GM03348 (cell line): Measurements from ENCODE around the gene RHOC.

Experiments
- DNase-seq: peaks from one replicate; pipeline ENCODE4 v3.0.0; 2012; ENCODE audit warnings: low spot score

Gene RHOC

GRCh38 chr1:112701227-112702066, 5.5 kb downstream of the RHOC start:
- no peak for DNase-seq

DNA sequence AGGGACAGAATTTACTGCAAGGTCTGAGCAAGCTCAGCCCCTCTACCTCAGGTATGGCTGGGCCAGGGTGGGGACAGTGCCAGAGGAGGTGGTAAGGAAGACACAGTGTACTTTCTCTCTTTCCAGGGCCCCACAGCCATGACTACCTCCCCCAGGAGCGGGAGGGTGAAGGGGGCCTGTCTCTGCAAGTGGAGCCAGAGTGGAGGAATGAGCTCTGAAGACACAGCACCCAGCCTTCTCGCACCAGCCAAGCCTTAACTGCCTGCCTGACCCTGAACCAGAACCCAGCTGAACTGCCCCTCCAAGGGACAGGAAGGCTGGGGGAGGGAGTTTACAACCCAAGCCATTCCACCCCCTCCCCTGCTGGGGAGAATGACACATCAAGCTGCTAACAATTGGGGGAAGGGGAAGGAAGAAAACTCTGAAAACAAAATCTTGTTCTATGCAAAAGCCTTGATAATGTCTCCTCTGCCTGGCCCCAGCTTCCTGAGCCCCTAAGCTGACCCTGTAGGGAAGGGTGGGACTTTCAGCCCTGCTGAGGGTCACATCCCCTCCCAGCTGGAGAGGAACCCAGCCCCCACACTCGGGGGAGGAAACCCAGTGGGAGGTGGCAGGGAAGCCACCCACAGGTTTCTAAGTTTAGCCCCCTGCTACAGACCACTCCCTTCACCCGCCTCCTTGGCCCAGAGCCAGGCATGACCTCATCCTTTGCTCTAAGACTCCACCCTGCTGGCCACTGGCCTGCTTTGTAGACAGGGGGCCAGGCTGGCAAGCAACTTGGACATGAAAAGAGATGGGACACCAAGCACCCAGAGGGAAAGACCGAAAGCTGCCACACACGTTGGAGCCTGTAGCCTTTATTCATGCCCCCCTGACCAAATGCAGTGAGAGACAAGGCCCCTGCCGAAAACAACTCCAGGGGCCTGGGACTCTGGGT, 6.4 kb downstream of the RHOC start:
- DNase-seq: peak; percentile 89

- no peak for DNase-seq
Measured at GRCh38 chr1:112699425-112700144, 7.3 kb downstream of the RHOC start.

DNA sequence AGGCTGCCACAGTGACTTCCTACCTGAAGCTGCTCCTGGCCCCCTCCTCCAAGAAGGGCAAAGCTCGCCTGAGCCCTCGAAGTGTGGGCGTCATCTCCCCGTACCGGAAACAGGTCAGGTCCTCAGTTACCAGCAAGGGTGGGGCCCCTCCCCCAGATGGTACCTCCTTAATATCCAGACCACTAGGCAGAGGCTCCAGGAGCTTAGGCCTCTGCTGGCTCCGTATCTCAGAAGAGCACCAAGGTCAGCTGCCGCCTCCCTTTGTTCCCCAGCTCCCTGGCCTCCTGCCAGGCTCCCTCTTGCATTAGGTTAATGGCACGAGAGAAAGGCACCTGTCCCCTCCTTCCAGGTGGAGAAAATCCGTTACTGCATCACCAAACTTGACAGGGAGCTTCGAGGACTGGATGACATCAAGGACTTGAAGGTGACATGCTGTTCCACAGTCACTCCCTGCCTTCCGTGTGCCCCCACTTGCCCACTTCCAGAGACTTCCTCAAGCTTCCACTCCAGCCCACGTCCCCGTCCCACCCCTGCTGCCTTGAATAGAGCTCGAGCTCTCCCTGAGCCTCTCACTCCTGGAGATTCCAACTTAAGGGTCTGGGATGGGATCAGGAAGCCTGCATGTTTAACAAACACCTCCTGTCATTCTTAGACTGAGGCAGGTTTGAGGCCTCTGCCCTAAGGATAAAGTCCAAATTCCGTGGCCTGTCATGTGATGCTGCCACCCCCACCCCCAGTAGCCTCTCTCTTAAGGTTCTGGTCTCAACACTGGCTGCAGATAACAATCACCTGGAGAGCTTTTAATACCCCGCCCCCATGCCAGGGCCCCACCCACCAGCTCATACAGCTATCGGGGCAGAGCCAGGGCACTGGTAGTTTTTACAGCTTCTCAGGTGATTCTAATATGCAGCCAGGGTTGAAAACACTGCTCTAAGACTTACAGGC, 8.3 kb downstream of the RHOC start:
- no peak for DNase-seq

GRCh38 chr1:112697781-112698201, 9.1 kb downstream of the RHOC start:
- no peak for DNase-seq

DNA sequence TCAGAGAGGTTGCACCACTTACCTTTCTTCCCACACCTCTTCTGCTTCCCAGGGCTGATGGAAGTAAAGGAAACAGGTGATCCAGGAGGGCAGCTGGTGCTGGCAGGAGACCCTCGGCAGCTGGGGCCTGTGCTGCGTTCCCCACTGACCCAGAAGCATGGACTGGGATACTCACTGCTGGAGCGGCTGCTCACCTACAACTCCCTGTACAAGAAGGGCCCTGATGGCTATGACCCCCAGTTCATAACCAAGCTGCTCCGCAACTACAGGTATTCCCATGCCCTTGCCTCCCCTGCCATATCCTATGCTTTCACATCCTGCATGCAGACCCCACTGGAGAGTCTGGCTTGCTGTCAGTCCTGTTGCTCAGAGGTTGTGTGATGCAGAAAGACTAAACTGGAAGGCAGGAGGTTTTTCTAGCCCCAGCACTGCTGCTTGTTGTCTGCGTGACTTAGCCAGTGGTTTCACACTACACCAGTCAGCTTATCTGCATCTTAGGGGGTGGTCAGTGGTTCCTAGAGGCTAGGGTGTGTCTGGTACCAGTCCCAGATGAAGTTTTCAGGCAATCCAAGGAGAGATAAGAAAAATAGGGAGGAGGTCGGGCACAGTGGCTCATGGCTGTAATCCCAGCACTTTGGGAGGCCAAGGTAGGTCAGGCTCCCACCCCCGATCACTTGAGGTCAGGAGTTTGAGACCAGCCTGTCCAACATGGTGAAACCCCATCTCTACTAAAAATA, 10.2 kb downstream of the RHOC start:
- DNase-seq: no peak

DNA sequence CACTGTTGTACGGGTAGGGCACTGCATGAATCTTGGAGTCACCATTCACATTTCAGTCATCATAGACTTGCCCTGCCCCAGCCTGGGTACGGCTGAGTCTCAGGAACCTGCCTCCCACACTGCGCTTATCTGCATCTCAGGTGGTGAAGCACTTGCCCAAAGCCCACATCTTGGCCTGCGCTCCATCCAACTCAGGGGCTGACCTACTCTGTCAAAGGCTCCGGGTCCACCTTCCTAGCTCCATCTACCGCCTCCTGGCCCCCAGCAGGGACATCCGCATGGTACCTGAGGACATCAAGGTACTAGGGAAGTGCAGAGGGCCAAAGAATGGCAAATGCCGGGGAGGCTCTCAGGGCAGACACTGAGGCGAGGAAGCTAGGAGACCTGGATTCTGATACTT, 11.7 kb downstream of the RHOC start:
- DNase-seq: no peak

GRCh38 chr1:112694363-112694929, 12.5 kb downstream of the RHOC start:
- DNase-seq: no peak

DNA sequence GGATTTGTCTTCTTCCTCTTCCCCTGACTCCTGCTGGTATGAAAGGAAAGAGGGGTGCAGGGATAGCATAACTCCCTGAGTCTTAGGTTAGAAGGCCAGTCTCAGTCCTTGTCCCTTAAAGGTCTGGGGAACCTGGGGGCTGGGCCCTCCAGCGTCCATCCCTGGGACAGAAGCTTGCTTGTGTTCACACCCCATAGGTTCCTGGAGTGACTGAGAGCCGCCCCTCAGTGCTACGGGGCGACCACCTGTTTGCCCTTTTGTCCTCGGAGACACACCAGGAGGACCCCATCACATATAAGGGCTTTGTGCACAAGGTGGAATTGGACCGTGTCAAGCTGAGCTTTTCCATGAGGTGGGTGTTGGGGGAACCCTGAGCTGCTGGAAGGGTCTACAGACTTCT, 13.1 kb downstream of the RHOC start:
- no peak for DNase-seq

GRCh38 chr1:112692681-112693080, 14.2 kb downstream of the RHOC start:
- DNase-seq: no peak

- DNase-seq: no peak
Measured at GRCh38 chr1:112689842-112690237, 17.1 kb downstream of the RHOC start.

GRCh38 chr1:112689196-112689841, 17.6 kb downstream of the RHOC start:
- DNase-seq: no peak

DNA sequence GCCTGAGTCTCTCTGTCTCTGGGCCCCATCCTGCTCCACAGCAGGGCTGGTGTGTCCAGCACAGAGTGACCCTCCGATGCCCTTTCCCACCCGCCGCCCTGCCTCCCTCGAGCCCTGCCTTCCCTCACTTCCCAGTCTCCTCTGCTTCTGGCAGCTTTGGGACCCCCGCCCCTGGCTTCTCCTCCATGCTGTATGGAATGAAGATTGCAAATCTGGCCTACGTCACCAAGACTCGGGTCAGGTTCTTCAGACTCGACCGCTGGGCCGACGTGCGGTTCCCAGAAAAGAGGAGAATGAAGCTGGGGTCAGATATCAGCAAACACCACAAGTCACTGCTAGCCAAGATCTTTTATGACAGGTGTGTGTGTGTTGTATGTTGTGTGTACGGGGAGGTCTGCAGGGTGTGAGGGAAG, 18.1 kb downstream of the RHOC start:
- no peak for DNase-seq

- no peak for DNase-seq
Measured at GRCh38 chr1:112687785-112688496, 19.0 kb downstream of the RHOC start.

DNA sequence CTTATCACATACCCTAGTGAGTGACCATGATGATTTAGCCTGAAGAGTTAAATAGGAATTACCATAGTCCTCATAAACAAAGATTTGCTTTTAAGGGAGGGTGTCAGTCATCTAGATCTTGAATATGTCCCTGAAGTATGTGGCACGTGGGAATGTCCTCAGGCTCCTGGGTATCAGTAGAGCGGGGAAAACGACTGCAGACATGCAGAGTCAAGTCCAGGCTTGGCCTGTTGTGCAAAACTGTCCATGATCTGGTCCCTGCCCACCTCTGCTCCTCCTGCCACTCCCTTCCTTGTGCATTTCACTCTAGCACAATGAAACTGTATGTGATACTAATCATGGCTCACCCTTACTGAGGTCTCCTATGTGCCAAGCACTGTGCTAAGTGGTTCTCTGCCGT, 19.6 kb downstream of the RHOC start:
- DNase-seq: no peak

DNA sequence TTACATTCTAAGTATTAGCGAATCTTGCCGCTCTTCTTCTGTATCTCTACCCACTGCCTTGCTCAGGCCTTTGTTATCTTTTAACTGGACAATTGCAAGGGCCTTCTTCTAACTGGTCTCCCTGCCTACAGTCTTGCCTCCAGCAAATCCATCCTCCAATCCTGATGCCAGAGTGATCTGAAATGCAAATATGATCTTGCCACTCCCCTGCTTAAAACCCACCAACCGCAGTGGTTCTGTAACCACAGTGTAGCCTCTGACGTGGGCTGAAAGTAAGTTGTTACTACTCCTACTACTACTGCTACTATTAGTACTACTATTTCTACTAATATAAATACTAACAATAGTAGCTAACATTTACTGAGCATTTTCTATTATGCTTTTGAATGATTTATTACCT, 20.1 kb downstream of the RHOC start:
- no peak for DNase-seq

- no peak for DNase-seq
Measured at GRCh38 chr1:112686417-112686816, 20.5 kb downstream of the RHOC start.

- no peak for DNase-seq
Measured at GRCh38 chr1:112685913-112686312, 21.0 kb downstream of the RHOC start.

GRCh38 chr1:112678605-112679004, 28.3 kb downstream of the RHOC start:
- no peak for DNase-seq
